Measurements from ENCODE around the gene G6PC2.

- no peak for TF ChIP-seq GATA2 (IDR thresholded peaks at IDR 0.05; ENCODE audit: low read depth, low read length)
- no peak for TF ChIP-seq GATA3 (IDR thresholded peaks at IDR 0.05; ENCODE audit: low read depth, low read length)
Observed at GRCh38 chr2:168929031-168929430, 27.9 kb downstream of the G6PC2 start.

Data from SH-SY5Y (cell line).